ENCODE data around the gene EHD4.
A peak's percentile ranks its signal among the peaks of the same experiment; 100 is the strongest.

Gene EHD4

DNA sequence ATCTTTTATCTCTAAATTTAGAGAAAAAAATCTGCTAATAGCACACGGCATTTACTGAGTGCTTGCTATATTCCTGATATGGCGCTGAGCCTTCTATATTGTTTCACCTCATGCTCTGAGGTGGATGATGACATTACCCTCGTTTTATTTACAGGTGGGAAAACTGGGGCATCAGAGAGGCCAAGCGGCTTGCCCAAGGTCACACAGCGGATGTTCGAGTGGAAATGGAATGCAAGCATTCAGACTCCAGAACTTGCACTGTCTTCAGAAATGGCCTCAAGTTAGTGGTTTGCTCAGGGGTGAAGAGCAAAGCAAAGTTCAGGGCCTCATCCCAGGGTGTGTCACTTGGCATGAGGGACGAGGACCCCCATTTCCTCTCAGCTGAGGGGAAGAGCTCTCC lies 17.3 kb downstream of the EHD4 start:
- DNase-seq: no peak

DNA sequence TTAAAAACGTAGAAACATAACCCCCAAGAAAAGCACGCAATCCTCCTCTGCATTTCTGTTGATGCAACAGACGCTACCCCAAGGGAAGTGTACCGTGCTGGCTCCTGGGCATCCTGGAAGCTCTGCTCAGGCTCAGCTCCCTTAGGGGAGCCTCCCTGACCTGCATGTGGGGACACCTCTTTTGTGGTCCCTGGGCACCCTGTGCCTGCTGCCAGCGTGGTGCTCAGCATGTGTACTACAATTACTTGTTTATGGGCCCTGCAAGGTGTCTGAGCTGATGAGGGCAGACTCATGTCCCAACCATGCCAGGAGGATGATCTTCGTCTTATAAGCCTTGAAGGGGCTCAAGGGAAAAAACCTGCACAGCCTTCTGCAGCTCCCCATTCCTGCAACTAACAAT lies 18.3 kb downstream of the EHD4 start:
- no peak for DNase-seq

DNA sequence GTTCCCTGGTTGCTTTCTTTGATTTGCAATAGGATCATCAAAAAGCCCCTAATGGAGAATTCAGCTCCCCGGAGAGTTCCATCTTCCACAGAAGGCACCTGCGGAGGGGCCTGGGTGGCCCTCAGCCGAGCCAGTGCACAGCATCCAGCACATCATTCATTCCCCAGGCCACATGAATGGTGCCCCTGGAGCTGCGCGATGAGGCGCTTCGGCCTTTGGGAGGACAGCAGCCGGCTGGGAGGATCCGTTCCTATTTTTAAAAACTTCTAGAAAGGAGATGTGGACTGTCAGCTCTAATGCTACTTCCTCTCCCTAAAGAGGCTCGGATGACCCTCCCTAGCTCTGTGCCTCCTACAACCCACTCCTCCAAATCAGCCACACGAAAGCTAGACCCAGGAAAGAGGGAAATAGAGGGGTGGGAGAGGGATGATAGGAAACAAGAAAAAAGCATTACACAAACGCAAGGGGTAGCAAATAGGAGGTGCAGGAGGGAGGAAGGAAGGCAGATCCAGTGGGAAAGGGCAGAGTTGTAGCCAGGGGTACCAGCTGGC lies 20.3 kb downstream of the EHD4 start:
- DNase-seq: no peak

DNA sequence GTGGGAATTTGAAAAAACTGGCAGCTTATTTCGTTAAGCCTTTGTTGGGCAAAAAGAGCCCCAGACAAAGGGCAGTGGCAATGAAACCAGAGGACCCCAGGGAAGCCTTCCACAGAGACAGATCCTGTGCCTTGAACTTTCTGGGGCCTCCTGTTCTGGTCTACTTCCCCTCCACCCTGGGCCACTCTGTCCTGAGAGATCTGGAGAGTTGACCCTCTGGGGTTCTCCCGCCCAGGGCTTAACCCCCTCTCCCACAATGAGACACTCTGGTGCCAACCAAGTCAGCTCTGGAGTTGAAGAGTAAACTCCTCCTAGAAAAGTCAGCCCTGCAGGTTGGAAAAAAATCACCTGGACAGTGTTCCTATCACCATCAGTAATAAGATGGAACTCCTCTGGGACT lies 20.8 kb downstream of the EHD4 start:
- no peak for DNase-seq

DNA sequence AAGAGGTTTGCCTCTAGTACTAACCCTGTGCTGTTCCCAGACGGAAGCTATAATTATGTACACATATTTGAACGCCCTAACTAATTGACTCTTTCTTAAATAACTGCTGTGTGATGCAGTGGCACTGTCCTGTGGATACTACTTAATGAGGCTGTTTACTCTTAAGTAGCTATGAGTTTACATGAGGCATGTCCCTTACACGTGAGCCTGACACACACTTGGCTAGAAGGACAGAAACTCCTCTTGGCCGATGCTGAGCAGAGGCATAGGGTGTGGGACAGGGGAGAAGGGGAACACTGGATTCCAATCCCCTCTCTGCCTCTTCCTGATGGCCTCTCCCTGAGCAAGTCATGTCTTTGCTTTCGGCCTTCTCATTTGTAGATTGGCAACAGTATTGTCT lies 21.9 kb downstream of the EHD4 start:
- DNase-seq: no peak

DNA sequence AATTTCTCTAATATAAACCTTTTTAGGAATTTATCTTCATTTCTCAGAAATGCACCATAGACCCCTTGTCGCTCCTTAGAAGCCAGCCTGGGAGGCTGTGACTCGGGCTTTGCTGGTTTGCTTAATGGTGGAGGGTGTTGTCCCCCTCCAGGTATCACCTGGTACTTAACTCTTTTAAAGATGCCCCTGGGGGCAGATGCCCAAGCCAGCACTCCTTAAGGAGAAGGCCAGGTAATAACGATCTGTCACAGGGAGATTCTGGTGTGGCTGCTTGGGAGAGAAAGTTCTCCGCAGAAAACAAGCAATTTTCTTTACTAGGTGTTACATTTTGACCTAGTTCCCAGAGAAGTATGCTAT lies 22.3 kb downstream of the EHD4 start:
- no peak for DNase-seq

DNA sequence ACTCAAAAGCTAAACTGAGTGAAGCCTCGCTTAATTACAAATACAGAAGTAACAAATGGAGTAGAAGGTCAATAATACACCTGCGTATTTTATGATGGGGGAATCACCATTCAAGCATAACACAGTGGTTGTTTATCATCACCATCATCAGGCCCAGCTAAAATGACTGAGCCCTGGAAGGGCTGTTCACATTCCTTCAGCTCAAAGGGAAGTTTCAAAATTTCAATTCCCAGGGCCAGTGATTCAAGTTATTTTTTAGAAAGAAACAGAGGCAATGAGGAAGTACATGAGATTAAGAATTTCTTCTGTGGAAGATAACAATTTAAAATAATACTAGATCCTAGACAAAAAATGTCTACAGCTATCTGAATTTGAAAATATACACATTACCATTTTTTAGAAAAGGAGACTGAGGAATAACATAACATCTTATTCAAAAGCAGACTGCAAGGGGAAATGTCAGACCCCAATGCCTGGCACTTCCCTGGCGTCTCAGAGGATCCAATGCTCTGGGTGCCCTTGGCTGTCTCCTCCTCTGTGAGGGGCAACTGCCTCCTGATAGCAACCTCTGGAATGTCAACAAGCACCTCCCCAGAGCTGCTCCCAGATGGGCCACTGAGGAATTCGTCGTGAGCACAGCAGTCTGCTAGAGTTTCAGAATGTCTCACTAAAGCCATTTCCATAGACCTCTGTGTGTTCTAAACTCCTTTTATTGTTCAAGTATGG lies 22.8 kb downstream of the EHD4 start:
- DNase-seq: no peak

DNA sequence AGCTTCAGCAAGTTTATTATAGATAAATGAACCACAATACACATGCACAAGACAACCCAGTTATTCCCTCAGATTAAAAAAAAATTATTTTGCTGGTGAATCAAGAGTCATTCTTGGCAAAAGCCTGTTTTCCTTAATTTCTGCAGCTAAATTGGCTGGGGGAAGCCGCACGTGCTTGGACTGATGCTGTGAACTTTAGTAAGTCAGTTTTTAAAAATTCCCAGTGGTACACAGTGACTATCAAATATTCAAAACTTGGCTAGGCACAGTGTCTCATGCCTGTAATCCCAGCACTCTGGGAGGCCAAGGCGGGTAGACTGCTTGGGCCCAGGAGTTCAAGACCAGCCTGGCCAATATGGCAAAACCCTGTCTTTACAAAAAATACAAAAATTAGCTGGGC lies 23.9 kb downstream of the EHD4 start:
- no peak for DNase-seq

DNA sequence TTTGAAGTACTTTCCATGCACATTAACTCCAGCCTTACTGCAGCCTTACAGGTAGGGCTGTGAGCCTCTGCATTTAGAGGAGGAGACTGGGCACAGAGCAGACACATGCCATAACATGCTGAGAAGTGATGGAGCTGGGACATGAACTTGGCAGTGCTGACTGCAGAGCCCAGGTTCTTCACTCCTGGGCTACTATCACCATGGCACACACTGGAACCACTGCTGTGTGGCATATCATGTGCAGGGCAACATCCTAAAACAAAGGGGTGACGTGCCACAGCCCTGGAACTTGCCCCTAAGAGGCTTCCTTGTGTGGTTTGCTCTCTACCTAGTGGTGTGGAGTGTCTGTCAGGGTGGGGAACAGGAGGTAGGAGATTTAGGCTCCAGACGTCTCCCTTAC lies 25.4 kb downstream of the EHD4 start:
- DNase-seq: no peak

DNA sequence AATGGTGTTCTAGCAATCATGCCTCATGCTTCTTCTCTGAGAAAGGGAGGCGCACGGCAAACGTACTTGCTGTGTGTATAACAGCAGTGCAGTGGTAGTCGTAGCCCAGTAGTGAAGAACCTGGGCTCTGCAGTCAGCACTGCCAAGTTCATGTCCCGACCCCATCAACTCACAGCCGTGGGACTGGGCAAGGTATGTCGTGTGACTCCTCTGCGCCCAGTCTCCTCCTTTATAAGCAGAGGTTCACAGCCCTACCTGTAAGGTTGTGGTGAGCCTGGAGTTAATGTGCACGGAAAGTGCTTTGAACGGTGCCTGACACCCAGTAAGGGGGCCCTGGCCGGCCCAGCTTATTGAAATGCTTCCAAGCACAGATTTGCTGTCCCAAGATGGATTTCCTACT lies 26.6 kb downstream of the EHD4 start:
- no peak for DNase-seq

DNA sequence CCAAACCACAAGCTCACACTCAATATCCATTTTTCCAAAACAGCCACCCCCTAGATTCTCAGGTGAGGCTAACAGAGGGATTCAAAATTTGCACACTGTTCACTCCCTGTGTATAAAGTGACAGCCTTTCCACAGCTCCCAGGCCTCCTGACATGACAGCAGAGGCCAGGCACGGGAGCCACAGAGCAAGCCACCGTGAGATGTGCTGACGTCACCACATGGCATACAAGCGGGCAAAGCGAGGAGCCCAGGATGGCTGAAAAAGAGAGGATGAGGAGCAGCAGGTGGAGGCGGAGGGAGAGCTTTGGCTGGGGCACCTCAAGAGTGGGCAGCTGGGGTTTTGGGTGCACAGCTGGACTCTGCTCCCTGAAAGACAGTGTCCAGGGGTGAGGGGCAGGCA lies 27.1 kb downstream of the EHD4 start:
- no peak for DNase-seq

DNA sequence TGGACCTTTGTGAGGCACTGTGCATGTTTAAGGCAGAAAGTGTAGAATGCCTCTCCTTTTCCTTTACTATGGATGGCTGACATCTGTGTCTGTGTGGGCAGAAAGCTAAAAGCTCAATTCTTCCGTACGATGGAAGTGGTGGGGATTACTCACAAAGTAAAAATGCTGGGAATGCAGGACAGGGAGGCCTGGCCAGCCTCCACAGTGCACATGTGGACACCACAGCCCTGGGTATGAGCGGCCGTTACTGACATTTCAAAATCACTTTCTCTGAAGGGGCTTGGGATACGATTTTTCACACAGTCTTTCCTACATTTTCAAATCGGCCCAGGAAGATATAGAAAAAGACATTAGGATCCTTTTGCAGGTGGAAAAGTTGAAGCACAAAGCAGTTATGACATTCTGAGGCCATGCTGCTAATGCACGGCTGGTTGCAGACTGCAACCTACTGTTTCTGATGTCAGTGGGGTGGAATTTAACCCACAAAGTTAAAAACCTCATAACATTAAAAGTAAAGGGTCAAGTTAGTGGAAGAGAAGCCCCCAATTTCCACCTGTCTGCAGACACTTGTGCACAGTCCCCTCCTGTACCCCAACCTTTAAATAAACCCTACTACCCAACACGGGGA lies 27.9 kb downstream of the EHD4 start:
- no peak for DNase-seq

DNA sequence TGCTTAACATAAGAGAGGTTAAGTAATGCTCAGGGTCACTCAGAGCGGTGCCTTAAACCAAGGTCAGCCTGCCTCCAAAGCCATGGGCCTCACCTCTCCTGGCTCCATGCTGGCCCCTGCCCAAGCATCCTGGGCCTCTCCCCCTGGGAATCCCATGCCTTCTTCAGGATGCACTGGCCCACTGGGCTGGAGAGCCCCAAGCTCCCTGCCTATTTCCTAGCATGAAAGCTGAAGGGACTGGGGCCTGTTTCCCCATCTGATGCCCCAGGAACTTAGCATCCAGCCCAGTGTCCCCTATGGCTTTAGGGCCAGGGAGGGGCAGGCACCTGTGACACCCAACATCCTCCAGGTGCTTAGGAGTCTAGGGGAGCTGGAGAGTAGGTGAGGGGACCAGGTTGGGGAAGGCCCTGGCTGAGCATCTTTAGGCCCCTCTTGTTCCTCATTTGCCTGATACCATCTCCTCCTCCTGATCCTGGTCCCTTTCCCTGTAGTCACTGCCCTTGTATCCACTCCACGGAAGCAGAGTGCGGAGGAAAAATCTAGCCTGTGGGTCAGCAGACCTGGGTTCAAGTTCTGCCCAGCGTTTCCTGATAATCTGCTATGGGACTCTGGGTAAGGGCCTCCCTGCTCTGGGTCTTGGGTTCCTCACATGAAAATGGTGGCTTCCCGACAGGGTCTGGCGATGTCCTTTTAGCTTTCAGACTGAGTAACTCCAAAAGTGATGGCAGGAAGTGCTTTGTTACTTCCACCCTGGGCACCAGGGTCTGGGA lies 28.6 kb downstream of the EHD4 start:
- no peak for DNase-seq

DNA sequence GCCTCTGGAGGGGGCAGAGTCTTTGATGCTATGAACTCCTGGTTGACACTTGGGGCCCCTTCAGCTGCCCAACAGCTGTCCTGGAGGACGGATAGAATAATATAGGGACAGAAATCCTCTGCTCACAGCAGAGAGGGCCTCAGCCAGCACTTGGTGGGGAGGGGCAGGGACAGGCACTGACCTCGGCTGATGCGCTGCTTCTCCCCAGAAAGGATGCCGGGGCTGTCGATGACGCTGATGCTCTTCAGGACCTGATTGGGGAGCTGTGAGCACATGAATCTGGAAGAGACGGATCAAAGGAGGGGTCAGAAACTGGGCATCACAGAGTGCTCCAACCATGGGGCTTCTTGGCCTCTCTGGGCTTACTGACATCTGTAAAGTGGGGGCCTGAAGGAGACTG lies 29.5 kb downstream of the EHD4 start:
- no peak for DNase-seq

DNA sequence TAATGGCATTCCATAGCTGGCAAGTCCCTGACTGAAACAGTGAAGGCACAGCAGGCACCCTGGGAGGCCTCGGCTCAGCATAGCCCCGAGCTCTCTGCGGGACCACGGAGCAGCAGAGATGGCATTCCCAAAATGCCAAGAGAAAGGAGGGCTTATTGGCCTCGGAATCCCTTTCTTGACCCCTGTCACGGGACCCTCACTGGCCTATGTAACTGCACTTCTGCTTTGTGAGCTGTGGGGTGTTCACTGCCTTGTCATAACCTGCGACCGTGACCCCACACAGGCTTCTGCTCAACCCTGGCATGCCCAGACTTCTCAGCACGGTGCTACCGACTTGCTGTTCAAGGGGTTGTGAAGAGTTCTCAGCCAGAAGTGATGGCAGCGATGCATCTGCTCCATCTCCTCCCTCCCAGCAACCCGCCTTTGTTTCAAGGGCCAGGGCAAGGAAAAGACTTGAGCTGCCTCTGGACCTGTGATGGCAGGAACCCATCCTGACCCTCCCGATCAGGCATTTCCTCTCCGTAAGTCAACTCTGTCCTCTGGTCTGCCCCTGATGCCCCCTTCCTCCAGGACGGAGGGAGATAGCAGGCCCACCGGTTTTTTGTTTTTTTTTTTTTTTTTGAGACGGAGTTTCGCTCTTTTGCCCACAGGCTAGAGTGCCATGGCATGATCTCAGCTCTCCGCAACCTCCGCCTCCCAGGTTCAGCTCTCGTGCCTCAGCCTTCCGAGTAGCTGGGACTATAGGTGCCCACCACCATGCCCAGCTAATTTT lies 30.5 kb downstream of the EHD4 start:
- no peak for DNase-seq

DNA sequence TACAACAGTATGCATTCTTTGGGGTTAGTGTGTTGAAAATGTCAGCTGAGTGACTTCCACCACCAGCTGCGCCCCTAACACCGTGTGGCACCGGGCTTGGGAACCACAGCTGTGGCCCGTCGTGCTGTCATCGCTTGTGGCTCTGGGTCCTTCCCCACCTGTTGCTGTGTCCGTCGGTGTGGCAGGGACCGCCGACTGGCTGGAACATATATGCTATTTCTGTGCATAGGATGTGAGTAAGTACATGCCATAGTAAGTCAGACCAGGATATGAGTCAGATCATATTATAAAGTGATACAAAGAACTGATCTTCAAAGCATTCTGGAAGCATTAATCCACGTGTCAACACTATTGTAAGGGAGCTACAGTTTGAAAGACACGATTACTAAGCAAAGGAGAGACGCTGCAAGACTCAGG lies 31.9 kb downstream of the EHD4 start:
- peak; percentile 37 for DNase-seq

DNA sequence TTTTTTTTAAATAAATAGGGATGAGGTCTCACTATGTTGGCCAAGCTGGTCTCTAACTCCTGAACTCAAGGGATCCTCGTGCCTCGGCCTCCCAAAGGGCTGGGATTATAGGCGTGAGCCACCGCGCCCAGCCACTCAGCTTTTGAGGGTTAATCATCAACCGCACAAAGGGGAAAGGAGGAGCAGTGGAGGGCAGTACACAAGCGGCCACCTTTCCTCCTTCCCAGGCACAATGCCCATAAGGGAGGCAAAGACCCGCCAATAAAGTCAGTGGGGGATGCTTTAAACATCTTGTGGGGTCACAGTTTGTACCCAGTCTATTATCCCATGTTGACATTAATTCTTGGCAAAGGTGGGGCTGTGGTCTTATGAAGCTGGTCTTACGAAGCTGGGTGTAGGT lies 32.4 kb downstream of the EHD4 start:
- DNase-seq: no peak

DNA sequence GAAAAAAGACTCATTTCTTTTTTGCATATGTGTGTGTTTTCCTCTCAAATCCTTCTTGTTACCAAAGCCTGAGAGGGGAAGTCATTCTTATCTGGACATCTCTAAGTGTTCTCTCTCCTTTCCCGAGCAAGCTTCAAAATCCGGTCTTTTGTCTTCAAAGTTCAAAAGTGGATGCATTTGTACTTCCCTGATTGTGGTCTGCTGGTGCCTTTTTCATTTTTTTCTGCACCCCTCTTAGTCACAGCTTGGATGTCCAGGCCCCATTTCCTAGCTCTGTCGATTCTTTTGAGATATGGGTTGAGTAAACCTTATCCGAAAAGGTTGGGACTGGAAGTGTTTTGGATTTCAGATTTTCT lies 34.8 kb downstream of the EHD4 start:
- no peak for DNase-seq

DNA sequence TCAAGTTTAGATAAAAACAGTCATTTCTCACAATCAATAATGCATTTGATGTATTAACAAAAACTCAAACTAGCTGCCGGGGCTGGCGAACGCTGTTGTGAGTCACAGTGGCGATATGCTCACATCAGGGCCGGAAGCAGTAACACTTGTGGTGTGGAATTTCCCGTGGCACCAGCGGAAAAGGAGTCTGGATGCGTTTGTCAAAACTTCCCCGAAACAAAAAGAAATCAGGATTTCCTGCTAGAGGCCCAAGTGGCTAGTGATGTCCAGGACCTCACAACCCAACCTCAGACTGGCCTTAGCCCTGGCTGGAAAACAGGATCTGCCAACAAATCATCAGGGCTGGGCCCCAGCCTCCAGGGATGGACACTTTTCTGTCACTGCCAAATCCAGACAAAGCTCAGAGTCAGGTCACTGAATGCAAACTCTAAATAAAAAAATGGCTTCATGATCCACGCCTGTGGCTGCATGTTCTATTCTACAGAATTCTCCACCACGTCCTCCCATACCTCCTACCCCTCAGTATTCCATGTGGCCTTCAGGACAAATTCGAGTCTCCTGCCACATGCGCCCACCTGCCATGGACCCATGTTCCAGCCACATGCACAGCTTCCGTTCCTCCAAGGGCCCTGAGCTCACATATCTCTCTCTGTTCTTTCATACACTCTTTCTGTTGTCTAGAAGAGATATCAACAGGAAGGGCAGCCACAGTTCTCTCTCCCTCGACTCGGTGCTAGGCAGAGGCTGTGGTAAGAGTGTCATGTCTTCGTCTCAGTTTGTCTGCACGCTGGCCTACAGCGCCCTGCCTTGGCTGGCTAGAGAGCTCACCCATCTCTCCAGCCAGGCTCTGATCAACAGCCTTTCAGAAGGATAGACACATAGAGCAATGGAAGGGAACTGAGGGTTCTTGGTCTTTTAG lies 35.4 kb downstream of the EHD4 start:
- peak; percentile 81 for DNase-seq

DNA sequence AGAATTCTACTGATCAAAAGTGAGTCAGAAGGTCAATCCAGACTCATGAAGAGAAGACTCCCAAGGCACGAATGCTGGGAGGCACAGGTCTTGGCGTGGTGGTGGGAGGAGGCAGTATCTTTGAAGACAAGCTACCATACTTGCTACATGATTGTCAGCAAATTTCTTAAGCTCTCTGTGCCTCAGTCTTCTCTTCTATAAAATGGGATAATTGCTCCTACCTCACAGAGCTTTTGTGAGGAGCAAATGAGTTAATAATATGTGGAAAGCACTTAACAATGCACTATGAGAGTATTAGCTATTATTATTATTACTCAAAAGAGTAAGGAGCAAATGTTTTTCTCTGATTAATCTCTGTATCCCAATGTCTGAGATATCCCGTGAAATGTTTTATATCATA lies 36.2 kb downstream of the EHD4 start:
- DNase-seq: no peak

DNA sequence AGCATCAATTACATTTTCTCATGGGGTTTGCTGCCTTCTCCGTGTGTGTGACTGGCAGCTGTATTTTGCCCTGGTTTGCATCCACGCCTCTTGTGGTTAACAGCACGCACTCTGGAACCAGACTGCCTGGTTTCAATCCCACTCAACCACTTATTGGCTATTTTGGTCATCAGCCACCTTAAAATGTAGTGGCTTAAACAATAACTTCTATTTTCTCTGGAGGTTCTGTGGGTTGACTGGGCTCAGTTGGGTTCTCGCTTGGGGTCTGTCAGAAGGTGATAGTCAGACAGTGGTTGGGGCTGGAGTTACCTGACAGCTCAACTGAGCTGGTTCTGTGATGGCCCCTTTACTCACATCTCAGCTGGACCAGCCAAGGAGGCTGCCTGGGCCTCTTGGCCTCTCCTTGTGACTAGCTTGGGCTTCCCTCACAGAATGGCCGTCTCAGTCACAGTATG lies 36.8 kb downstream of the EHD4 start:
- no peak for DNase-seq

DNA sequence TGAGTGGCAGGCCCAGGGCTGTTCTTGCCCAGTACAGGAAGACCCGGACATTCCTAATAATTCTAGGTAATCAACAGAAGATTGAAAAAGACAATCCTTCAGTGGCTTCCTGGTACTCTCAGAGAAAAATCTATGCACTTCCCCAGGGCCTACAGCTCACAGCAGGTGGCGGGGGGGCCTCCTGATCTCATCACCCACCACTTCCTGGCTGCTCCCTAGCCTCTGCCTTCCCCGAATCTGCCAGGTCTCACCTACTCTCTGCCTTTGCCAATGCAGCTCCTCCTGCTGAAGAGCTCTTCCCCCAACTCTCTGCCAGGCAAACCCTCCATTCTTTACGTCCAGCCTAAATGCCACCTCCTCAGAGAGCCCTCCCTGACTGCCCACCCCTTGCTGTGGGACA lies 37.5 kb downstream of the EHD4 start:
- peak; percentile 74 for DNase-seq

Data from effector CD4-positive, alpha-beta T cell (primary cell).